ENCODE results near the gene QRICH1. TPM values are rescaled to one million over a fixed set of nuclear protein-coding genes. Genes with fewer than 3 reads are reported as not detected.

The QRICH1 gene
- total and polyA plus RNA-seq, 2 of the 13 experiments (the other 11 are each of a cell fraction or from before 2014, with no cell fraction given), result 52.6 to 102 TPM

DNA sequence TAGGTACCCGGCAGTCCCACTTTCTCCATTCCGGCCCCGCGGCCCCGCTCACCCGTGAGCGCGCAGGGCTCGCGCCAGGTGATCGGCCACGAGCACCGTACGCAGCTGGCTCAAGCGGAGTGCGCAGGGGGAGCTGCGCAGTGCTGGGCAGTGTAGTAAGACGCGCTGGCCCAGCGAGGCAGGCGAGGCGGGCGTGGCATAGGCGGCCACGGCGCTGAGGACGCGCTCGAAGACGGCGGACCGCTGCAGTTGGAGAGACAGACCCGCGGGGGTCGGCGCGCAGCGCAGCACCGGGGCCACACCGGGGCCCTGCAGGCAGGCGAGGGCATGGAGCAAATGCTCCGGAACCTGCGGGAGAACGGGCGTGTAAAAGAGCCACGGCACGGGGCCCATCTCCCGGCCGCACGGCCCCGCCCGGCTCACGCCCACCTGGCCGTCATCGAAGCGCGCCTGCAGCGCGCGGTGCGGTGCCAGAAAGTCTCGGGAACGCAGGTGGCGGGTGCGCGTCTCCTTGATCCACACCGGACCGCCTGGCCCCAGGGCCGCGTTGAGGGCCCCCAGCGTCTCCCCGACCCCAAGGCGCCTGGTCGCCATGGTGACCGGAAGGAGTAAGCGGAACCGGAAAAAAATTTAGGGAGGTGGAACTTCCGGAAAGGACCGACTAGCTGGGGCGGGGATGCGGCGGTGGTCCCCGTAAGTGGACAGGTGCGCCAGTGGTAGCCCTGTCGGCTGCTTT lies 75.7 kb downstream of the QRICH1 start, which contains the start of gene DALRD3 (continued):
- TF ChIP-seq ZFP36L1 (CRISPR knock-in tag; IDR thresholded peaks at IDR 0.05) (0 out of 2 replicates have a peak, but pooled peaks have one; percentile 64), ZNF615 (CRISPR knock-in tag; IDR thresholded peaks at IDR 0.05; ENCODE audit: borderline replicate concordance) (no peak), TARDBP (CRISPR knock-in tag; IDR thresholded peaks at IDR 0.05) (peak; percentile 30; the same call in 1 of the 2 replicates), ZNF841 (CRISPR knock-in tag; IDR thresholded peaks at IDR 0.05; ENCODE audit: borderline replicate concordance) (no peak), DR1 (CRISPR knock-in tag; IDR thresholded peaks at IDR 0.05) (peak; percentile 48; the same call in 1 of the 2 replicates), ZBTB42 (CRISPR knock-in tag; IDR thresholded peaks at IDR 0.05) (peak; percentile 53; the same call in 1 of the 2 replicates), YEATS4 (CRISPR knock-in tag; IDR thresholded peaks at IDR 0.05; ENCODE audit: borderline replicate concordance) (peak; percentile 79), IKZF1 (IDR thresholded peaks at IDR 0.05) (no peak), ELF1 (CRISPR knock-in tag; IDR thresholded peaks at IDR 0.05) (peak; percentile 81), GPN1 (CRISPR knock-in tag; IDR thresholded peaks at IDR 0.05; ENCODE audit: borderline replicate concordance) (no peak), ATF7 (IDR thresholded peaks at IDR 0.05) (no peak), ATF7 (CRISPR knock-in tag; IDR thresholded peaks at IDR 0.05) (peak; percentile 57; the same call in 1 of the 2 replicates), ZNF883 (CRISPR knock-in tag; IDR thresholded peaks at IDR 0.05; ENCODE audit: not compliant biosample characterization) (no peak), MTF2 (CRISPR knock-in tag; IDR thresholded peaks at IDR 0.05; ENCODE audit: borderline replicate concordance) (peak; percentile 89; the same call in 1 of the 2 replicates), ZNF484 (CRISPR knock-in tag; IDR thresholded peaks at IDR 0.05; ENCODE audit: borderline replicate concordance, low read depth) (no peak)
- TF ChIP-seq, protein P1, sequence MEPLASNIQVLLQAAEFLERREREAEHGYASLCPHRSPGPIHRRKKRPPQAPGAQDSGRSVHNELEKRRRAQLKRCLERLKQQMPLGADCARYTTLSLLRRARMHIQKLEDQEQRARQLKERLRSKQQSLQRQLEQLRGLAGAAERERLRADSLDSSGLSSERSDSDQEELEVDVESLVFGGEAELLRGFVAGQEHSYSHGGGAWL (CRISPR knock-in tag; IDR thresholded peaks at IDR 0.05), result peak; percentile 37
- TF ChIP-seq, protein P2, sequence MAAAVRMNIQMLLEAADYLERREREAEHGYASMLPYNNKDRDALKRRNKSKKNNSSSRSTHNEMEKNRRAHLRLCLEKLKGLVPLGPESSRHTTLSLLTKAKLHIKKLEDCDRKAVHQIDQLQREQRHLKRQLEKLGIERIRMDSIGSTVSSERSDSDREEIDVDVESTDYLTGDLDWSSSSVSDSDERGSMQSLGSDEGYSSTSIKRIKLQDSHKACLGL (CRISPR knock-in tag; IDR thresholded peaks at IDR 0.05), result peak; percentile 75
- TF ChIP-seq, protein P3, sequence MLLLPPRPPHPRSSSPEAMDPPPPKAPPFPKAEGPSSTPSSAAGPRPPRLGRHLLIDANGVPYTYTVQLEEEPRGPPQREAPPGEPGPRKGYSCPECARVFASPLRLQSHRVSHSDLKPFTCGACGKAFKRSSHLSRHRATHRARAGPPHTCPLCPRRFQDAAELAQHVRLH (CRISPR knock-in tag; IDR thresholded peaks at IDR 0.05; ENCODE audit: borderline replicate concordance, low read depth), result no peak
- TF ChIP-seq, protein P4, sequence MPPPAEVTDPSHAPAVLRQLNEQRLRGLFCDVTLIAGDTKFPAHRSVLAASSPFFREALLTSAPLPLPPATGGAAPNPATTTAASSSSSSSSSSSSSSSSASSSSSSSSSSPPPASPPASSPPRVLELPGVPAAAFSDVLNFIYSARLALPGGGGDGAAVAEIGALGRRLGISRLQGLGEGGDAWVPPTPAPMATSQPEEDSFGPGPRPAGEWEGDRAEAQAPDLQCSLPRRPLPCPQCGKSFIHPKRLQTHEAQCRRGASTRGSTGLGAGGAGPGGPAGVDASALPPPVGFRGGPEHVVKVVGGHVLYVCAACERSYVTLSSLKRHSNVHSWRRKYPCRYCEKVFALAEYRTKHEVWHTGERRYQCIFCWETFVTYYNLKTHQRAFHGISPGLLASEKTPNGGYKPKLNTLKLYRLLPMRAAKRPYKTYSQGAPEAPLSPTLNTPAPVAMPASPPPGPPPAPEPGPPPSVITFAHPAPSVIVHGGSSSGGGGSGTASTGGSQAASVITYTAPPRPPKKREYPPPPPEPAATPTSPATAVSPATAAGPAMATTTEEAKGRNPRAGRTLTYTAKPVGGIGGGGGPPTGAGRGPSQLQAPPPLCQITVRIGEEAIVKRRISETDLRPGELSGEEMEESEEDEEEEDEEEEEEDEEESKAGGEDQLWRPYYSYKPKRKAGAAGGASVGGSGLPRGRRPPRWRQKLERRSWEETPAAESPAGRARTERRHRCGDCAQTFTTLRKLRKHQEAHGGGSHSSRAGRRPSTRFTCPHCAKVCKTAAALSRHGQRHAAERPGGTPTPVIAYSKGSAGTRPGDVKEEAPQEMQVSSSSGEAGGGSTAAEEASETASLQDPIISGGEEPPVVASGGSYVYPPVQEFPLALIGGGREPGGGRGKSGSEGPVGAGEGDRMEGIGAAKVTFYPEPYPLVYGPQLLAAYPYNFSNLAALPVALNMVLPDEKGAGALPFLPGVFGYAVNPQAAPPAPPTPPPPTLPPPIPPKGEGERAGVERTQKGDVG (CRISPR knock-in tag; IDR thresholded peaks at IDR 0.05; ENCODE audit: borderline replicate concordance), result no peak; the same call in 1 of the 2 replicates
- TF ChIP-seq, protein P5, sequence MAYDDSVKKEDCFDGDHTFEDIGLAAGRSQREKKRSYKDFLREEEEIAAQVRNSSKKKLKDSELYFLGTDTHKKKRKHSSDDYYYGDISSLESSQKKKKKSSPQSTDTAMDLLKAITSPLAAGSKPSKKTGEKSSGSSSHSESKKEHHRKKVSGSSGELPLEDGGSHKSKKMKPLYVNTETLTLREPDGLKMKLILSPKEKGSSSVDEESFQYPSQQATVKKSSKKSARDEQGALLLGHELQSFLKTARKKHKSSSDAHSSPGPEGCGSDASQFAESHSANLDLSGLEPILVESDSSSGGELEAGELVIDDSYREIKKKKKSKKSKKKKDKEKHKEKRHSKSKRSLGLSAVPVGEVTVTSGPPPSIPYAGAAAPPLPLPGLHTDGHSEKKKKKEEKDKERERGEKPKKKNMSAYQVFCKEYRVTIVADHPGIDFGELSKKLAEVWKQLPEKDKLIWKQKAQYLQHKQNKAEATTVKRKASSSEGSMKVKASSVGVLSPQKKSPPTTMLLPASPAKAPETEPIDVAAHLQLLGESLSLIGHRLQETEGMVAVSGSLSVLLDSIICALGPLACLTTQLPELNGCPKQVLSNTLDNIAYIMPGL (CRISPR knock-in tag; IDR thresholded peaks at IDR 0.05; ENCODE audit: borderline replicate concordance in 1 of 2, low read depth in 1 of 2), result peak in 1 of 2 experiments; percentile 62; a peak in 2 of 4 replicates
- TF ChIP-seq, protein P6, sequence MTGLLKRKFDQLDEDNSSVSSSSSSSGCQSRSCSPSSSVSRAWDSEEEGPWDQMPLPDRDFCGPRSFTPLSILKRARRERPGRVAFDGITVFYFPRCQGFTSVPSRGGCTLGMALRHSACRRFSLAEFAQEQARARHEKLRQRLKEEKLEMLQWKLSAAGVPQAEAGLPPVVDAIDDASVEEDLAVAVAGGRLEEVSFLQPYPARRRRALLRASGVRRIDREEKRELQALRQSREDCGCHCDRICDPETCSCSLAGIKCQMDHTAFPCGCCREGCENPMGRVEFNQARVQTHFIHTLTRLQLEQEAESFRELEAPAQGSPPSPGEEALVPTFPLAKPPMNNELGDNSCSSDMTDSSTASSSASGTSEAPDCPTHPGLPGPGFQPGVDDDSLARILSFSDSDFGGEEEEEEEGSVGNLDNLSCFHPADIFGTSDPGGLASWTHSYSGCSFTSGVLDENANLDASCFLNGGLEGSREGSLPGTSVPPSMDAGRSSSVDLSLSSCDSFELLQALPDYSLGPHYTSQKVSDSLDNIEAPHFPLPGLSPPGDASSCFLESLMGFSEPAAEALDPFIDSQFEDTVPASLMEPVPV (CRISPR knock-in tag; IDR thresholded peaks at IDR 0.05), result peak; percentile 67; the same call in 1 of the 2 replicates

All from HepG2 (cell line).